ENCODE results near the gene FRMD4A. TPM values are rescaled to one million over a fixed set of nuclear protein-coding genes. Genes with fewer than 3 reads are reported as not detected.

The FRMD4A gene
- total RNA-seq, 1 experiment from 2014 or later: 19.6 TPM

- Histone ChIP-seq H3K27me3 (ENCODE audit: insufficient read depth, low read length) (no peaks in the 10 kb centered on the region), H3K23me2 (ENCODE audit: insufficient read length, low read depth, low read length, poor library complexity, severe bottlenecking) (no peaks in the 10 kb centered on the region), H2BK15ac (ENCODE audit: low read depth, low read length) (no peak overlapping the region), H3K4ac (ENCODE audit: low read depth, low read length) (no peak overlapping the region), H4K91ac (ENCODE audit: insufficient read length, low read depth, low read length) (no peak overlapping the region), H2BK120ac (ENCODE audit: low read depth, low read length, poor library complexity, severe bottlenecking) (no peak overlapping the region), H3K18ac (ENCODE audit: insufficient read length, low read depth, low read length) (no peak overlapping the region), H4K20me1 (ENCODE audit: control insufficient read depth, insufficient read depth, insufficient read length) (no peaks in the 10 kb centered on the region), H3K27ac (ENCODE audit: insufficient read length, low read depth, low read length) (no peak overlapping the region), H3K79me1 (ENCODE audit: insufficient read depth, low read depth, low read length, poor library complexity, severe bottlenecking) (no peaks in the 10 kb centered on the region), H4K8ac (replicated peaks; ENCODE audit: insufficient read length, low read depth, low read length) (no peak overlapping the region), H3K9me3 (ENCODE audit: control insufficient read depth, low read depth, low read length) (no peaks in the 10 kb centered on the region), H4K5ac (ENCODE audit: insufficient read length, low read depth, low read length) (no peak overlapping the region), H3T11ph (ENCODE audit: low read length) (no peak overlapping the region), H2BK5ac (ENCODE audit: insufficient read length, low read length) (no peak overlapping the region), H2AK5ac (ENCODE audit: insufficient read length, low read length) (no peak overlapping the region), H2BK12ac (ENCODE audit: insufficient read length, low read depth, low read length) (no peak overlapping the region), H3K23ac (ENCODE audit: insufficient read length, low read depth, low read length) (no peak overlapping the region), H3K4me2 (ENCODE audit: insufficient read depth, insufficient read length, low read length) (no peak overlapping the region), H3K79me2 (ENCODE audit: insufficient read depth, low read length) (no peaks in the 10 kb centered on the region), H2AFZ (ENCODE audit: low read length) (no peak overlapping the region), H3K4me1 (ENCODE audit: insufficient read depth, low read length) (no peaks in the 10 kb centered on the region), H3K56ac (ENCODE audit: insufficient read length, low read depth, low read length) (no peak overlapping the region), H3K14ac (ENCODE audit: insufficient read depth, low read length) (no peak overlapping the region), H3K9ac (ENCODE audit: extremely low read depth, insufficient read length, low read length) (no peak overlapping the region), H2BK20ac (ENCODE audit: low read depth, low read length, poor library complexity, severe bottlenecking) (no peak overlapping the region)
- H3K36me3 Mint-ChIP-seq (ENCODE audit: insufficient read depth in 1 of 3, low read depth in 3 of 3): no peaks in the 10 kb centered on the region
- H3K9me3 Mint-ChIP-seq: no peaks in the 10 kb centered on the region
- 0 out of 4 replicates have a peak, but pooled peaks cover 0 to 4% of the 10 kb centered on the region in 2 experiments for H3K4me1 Mint-ChIP-seq
- H3K4me3 Mint-ChIP-seq: no peak overlapping the region
- TF ChIP-seq CTCF (conservative IDR thresholded peaks at IDR 0.05): no peak
- DNase-seq: no peak
- no peak overlapping the region for H3K27ac Mint-ChIP-seq
- WGBS (ENCODE audit: extremely low coverage, insufficient read length, low lambda C conversion rate): no CpG with 5 or more reads among the region's 3 CpGs
- H3K27me3 Mint-ChIP-seq (ENCODE audit: low read depth): peaks cover 1% of the 10 kb centered on the region; the same call in 1 of the 2 replicates
Measured at GRCh38 chr10:14146025-14146424, 184.7 kb downstream of the FRMD4A start.

Data from H9 (cell line).